ENCODE data around the gene PIPOX. TPM values are rescaled to one million over a fixed set of nuclear protein-coding genes. Genes with fewer than 3 reads are reported as not detected.

Gene PIPOX
- total RNA-seq, 1 donor from 2014 or later: 8.8 TPM

DNA sequence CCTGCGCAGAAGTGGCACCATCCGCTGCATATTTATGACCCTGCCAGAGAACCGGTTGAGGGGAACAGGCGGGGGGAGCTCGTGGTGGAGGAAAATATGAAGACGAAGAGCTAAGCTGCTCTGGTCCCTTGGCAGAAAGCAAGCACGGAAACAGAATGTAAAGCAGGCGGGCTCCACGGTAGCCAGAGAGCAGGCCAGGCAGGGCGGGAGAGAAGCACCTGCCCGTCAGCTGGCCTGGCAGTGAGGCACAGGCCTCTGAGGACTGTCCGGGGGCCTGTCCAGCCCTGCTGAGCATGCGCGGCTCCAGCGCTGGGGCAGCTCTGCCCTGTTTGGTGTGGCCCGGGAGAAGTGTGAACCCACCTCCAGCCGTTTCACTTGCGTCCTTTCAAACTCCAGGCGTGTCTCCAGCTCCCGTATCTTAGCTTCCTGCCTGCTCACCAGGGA lies 46.7 kb downstream of the PIPOX start:
- no peaks in the 10 kb centered on the region for H3K9me3 Mint-ChIP-seq
- H3K4me1 Mint-ChIP-seq: no peaks in the 10 kb centered on the region
- no peak for DNase-seq
- ChIA-PET CTCF (interaction anchor here (1.2 kb wide), 1 partner anchor 27 kb away, joined by 3 read pairs; no protein-coding TSS in a partner anchor), POLR2A (interaction anchor here (0.5 kb wide), 1 partner anchor 718 kb away, joined by 7 read pairs; no protein-coding TSS in a partner anchor)
- H3K27me3 Mint-ChIP-seq: no peaks in the 10 kb centered on the region
- peaks cover 93% of the 10 kb centered on the region for H3K36me3 Mint-ChIP-seq (ENCODE audit: low read depth)
- ATAC-seq (ENCODE audit: low read depth): no peak
- H3K4me3 Mint-ChIP-seq: no peak overlapping the region
- H3K27ac Mint-ChIP-seq: no peak overlapping the region
- intact Hi-C loops (cut with micrococcal nuclease): no loop called here
- TF ChIP-seq, protein P1, sequence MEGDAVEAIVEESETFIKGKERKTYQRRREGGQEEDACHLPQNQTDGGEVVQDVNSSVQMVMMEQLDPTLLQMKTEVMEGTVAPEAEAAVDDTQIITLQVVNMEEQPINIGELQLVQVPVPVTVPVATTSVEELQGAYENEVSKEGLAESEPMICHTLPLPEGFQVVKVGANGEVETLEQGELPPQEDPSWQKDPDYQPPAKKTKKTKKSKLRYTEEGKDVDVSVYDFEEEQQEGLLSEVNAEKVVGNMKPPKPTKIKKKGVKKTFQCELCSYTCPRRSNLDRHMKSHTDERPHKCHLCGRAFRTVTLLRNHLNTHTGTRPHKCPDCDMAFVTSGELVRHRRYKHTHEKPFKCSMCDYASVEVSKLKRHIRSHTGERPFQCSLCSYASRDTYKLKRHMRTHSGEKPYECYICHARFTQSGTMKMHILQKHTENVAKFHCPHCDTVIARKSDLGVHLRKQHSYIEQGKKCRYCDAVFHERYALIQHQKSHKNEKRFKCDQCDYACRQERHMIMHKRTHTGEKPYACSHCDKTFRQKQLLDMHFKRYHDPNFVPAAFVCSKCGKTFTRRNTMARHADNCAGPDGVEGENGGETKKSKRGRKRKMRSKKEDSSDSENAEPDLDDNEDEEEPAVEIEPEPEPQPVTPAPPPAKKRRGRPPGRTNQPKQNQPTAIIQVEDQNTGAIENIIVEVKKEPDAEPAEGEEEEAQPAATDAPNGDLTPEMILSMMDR (IDR thresholded peaks at IDR 0.05): no peak

DNA sequence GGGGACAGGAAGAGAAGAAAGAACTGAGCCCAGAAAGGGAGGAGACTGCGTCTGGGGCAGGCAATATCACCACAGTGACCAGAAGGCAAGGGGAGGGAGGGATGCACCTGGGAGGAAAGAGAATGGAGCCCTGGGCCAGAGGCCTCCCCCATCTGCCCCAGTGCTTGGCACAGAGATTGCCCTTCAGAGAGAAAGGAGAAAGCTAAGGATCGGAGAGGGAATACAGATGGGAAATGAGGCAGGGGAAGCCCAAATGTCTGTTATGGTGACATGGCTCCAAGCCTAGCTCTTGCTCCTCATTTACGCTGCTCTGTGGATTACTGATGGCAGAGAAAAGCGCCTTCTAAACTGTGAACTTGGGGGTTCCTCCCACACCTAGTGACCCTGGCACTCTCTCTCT lies 47.2 kb downstream of the PIPOX start:
- Mint-ChIP-seq H3K4me1 (no peaks in the 10 kb centered on the region), H3K27ac (no peak overlapping the region), H3K27me3 (no peaks in the 10 kb centered on the region), H3K4me3 (no peak overlapping the region), H3K9me3 (no peaks in the 10 kb centered on the region), H3K36me3 (ENCODE audit: low read depth) (peaks cover 91% of the 10 kb centered on the region)
- DNase-seq: no peak
- ATAC-seq (ENCODE audit: low read depth): no peak
- intact Hi-C loops (cut with micrococcal nuclease): no loop called here
- CTCF ChIA-PET: interaction anchor here (1.1 to 1.2 kb wide), 2 partner anchors 26 to 124 kb away, joined by 3 read pairs; no protein-coding TSS in a partner anchor
- TF ChIP-seq, protein P1 (IDR thresholded peaks at IDR 0.05): no peak
- POLR2A ChIA-PET: no interaction called here

DNA sequence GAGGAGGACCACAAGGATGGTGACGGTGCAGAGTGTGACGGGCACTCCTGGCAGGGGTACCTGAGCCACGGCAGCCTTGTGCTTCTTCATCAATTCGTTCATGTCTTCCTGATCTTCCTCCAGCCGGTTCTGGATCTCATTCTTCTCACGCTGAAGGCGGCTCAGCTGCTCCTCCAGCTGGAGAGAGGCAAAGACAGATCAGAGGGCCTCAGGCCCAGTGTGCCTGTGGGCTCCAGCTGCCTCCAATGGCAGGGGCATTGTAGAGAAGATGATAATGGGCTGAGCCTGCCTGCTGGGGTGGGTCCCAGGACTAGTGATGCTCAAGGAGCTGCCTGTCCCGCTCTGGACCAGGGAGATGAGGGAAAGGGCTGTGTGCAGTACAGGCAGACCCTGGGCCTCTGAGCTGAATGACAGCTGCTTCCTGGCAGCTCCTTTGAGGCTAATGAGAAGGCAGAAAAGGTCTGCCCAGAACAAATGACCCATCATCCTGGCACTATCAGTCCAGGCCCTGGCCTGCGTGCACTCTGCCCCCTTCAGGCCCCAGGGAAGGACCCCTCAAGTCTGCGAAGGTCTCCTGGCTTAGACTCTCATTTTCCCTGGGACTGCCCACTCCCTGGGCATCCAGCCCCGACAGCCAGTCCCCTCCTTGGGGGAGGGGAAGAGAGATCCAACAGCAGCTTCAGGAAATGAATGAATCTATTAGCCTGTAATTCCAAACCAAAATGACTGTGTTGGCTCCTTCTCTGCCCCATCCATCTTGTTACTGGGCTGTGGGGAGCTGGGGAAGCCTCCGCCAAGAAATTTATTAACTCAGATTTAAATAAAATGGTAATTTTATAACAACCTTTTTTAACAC lies 48.0 kb downstream of the PIPOX start:
- H3K36me3 Mint-ChIP-seq (ENCODE audit: low read depth): peaks cover 91% of the 10 kb centered on the region
- ATAC-seq (ENCODE audit: low read depth) (no peak), DNase-seq (no peak)
- TF ChIP-seq, protein P1 (IDR thresholded peaks at IDR 0.05): no peak
- no peaks in the 10 kb centered on the region for H3K4me1 Mint-ChIP-seq
- H3K9me3 Mint-ChIP-seq: no peaks in the 10 kb centered on the region
- no peak overlapping the region for H3K4me3 Mint-ChIP-seq
- ChIA-PET POLR2A (no interaction called here), CTCF (interaction anchor here (1.1 to 1.2 kb wide), 2 partner anchors 26 to 125 kb away, joined by 3 read pairs; no protein-coding TSS in a partner anchor)
- H3K27ac Mint-ChIP-seq: no peak overlapping the region
- intact Hi-C loops (cut with micrococcal nuclease): no loop called here
- H3K27me3 Mint-ChIP-seq: no peaks in the 10 kb centered on the region

DNA sequence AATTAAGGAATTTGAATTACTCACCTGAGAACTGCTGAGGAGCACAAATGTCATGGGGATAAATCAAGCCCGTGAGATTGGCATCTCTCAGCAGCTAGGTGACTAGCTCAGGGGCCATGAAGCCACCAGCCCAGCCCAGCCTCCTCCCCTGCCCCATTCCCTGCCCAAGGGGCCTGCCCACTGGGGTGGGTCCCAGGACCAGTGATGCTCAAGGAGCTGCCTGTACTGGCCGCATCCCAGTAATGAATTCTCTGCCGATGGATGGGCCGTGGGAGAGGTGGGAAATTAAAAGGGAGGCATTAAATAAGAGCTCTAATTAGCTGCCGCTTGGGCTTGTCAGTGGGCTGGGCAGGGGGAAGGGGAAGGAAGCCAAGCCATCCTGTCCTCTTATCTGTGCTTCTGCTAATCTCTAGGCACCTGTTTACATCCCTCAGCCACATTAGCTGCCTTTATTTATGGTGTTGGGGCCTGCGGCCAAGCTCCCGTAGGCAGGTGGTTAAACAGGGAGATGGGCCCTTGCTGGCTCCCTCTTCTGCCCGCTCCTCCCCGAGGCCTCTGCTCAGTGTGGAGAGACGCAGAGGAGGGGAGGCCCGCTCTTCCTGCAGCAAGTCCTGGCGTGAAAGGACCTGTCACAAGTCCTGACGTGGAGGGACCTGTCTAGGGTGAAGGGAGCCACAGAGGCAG lies 48.8 kb downstream of the PIPOX start:
- Mint-ChIP-seq H3K4me3 (no peak overlapping the region), H3K9me3 (no peaks in the 10 kb centered on the region), H3K27me3 (no peaks in the 10 kb centered on the region), H3K36me3 (ENCODE audit: low read depth) (peaks cover 91% of the 10 kb centered on the region), H3K27ac (no peak overlapping the region), H3K4me1 (no peaks in the 10 kb centered on the region)
- ATAC-seq (ENCODE audit: low read depth) (no peak), DNase-seq (no peak)
- CTCF ChIA-PET: no interaction called here
- intact Hi-C loops (cut with micrococcal nuclease): no loop called here
- TF ChIP-seq, protein P1 (IDR thresholded peaks at IDR 0.05): no peak
- POLR2A ChIA-PET: interaction anchor here (0.5 kb wide), 1 partner anchor 230 kb away, joined by 4 read pairs; no protein-coding TSS in a partner anchor

Measured in activated B cell treated with CpG ODN at 0.5 μM for 24 hours (primary cell).